ENCODE data around the gene PSMB9. TPM values are rescaled to one million over a fixed set of nuclear protein-coding genes. Genes with fewer than 3 reads are reported as not detected.
"Not testable (repeated sequence)": the region's sequence is repeated elsewhere in the genome, so short reads cannot be mapped to it uniquely, and the experiment has no call there.

Gene PSMB9
- total RNA-seq, 2 experiments from 2014 or later = 210 to 282 TPM

- Mint-ChIP-seq H3K4me1 (peaks cover 15% of the 10 kb centered on the region), H3K4me3 (no peak overlapping the region), H3K36me3 (ENCODE audit: low read depth) (peaks cover 6% of the 10 kb centered on the region), H3K27ac (no peak overlapping the region), H3K9me3 (ENCODE audit: low read depth) (no peaks in the 10 kb centered on the region), H3K27me3 (peaks cover 5% of the 10 kb centered on the region)
- no peak for ATAC-seq
- POLR2A ChIA-PET = no interaction called here
- DNase-seq = no peak
- intact Hi-C loops (cut with DNase I, micrococcal nuclease) = no loop called here
- CTCF ChIA-PET = interaction anchor here (0.6 to 2.3 kb wide), 12 partner anchors 8 to 540 kb away, joined by 3 to 12 read pairs (median 5); partner anchors contain the start of gene TAP2
These were observed 25.7 kb downstream of the PSMB9 start for GRCh38 chr6:32879691-32880090.

GRCh38 chr6:32880962-32881361 lies 27.0 kb downstream of the PSMB9 start:
- DNase-seq; H3K27me3 Mint-ChIP-seq; ATAC-seq; H3K36me3 Mint-ChIP-seq (ENCODE audit: low read depth); H3K4me3 Mint-ChIP-seq; intact Hi-C loops (cut with DNase I, micrococcal nuclease); POLR2A ChIA-PET; H3K27ac Mint-ChIP-seq; H3K9me3 Mint-ChIP-seq (ENCODE audit: low read depth): not testable (repeated sequence)
- peaks cover 15% of the 10 kb centered on the region for H3K4me1 Mint-ChIP-seq
- CTCF ChIA-PET = interaction anchor here (0.6 to 2.3 kb wide), 7 partner anchors 9 to 104 kb away, joined by 3 to 10 read pairs (median 5); partner anchors contain the start of gene TAP2

GRCh38 chr6:32882879-32883250 lies 28.9 kb downstream of the PSMB9 start:
- Mint-ChIP-seq H3K27me3 (peaks cover 3% of the 10 kb centered on the region), H3K4me1 (peaks cover 10% of the 10 kb centered on the region), H3K36me3 (ENCODE audit: low read depth) (peaks cover 6% of the 10 kb centered on the region), H3K27ac (no peak overlapping the region), H3K9me3 (ENCODE audit: low read depth) (no peaks in the 10 kb centered on the region), H3K4me3 (no peak overlapping the region)
- ChIA-PET CTCF (interaction anchor here (0.6 to 7.1 kb wide), 8 partner anchors 10 to 103 kb away, joined by 3 to 115 read pairs (median 4); no protein-coding TSS in a partner anchor), POLR2A (interaction anchor here (0.6 to 1.0 kb wide), 2 partner anchors 48 to 89 kb away, joined by 3 read pairs; no protein-coding TSS in a partner anchor)
- intact Hi-C loops (cut with DNase I, micrococcal nuclease) = no loop called here
- ATAC-seq (peak; percentile 76), DNase-seq (no peak)

- intact Hi-C loops (cut with DNase I, micrococcal nuclease) = loop anchor here in 1 of 2 experiments (2.0 kb wide), 1 partner anchor 69 kb away; the partner anchor contains the start of gene HLA-DMA
- no peak overlapping the region for H3K27ac Mint-ChIP-seq
- ATAC-seq = no peak
- no peak for DNase-seq
- H3K36me3 Mint-ChIP-seq (ENCODE audit: low read depth) = peaks cover 6% of the 10 kb centered on the region
- peaks cover 3% of the 10 kb centered on the region for H3K27me3 Mint-ChIP-seq
- H3K4me3 Mint-ChIP-seq = no peak overlapping the region
- POLR2A ChIA-PET = interaction anchor here (0.6 kb wide), 1 partner anchor 47 kb away, joined by 3 read pairs; no protein-coding TSS in a partner anchor
- H3K9me3 Mint-ChIP-seq (ENCODE audit: low read depth) = no peaks in the 10 kb centered on the region
- peaks cover 10% of the 10 kb centered on the region for H3K4me1 Mint-ChIP-seq
- CTCF ChIA-PET = interaction anchor here (0.8 to 7.1 kb wide), 4 partner anchors 12 to 102 kb away, joined by 3 to 115 read pairs (median 6); no protein-coding TSS in a partner anchor
These were observed 29.8 kb downstream of the PSMB9 start for GRCh38 chr6:32883789-32884188.

GRCh38 chr6:32885698-32886286 lies 31.8 kb downstream of the PSMB9 start:
- Mint-ChIP-seq H3K36me3 (ENCODE audit: low read depth) (no peaks in the 10 kb centered on the region), H3K27ac (no peak overlapping the region), H3K4me1 (peaks cover 10% of the 10 kb centered on the region), H3K4me3 (no peak overlapping the region), H3K27me3 (no peaks in the 10 kb centered on the region), H3K9me3 (ENCODE audit: low read depth) (no peaks in the 10 kb centered on the region)
- CTCF ChIA-PET = interaction anchor here (0.5 to 7.1 kb wide), 27 partner anchors 8 to 1004 kb away, joined by 3 to 115 read pairs (median 5); partner anchors contain the start of genes HLA-DMA, HLA-DMB and TAP2
- intact Hi-C loops (cut with DNase I, micrococcal nuclease) = loop anchor here (1.0 to 2.0 kb wide), 4 partner anchors 67 to 99 kb away; partner anchors contain the start of gene HLA-DMA (in 2 of the 2)
- POLR2A ChIA-PET = no interaction called here
- ATAC-seq (peak; percentile 55), DNase-seq (no peak)

- POLR2A ChIA-PET = no interaction called here
- H3K9me3 Mint-ChIP-seq (ENCODE audit: low read depth) = no peaks in the 10 kb centered on the region
- DNase-seq (no peak), ATAC-seq (no peak)
- intact Hi-C loops (cut with DNase I, micrococcal nuclease) = no loop called here
- H3K27ac Mint-ChIP-seq = no peak overlapping the region
- H3K4me3 Mint-ChIP-seq = no peak overlapping the region
- CTCF ChIA-PET = interaction anchor here (0.7 to 7.1 kb wide), 15 partner anchors 9 to 193 kb away, joined by 3 to 115 read pairs (median 5); partner anchors contain the start of genes HLA-DMA, HLA-DMB and TAP2
- H3K36me3 Mint-ChIP-seq (ENCODE audit: low read depth) = no peaks in the 10 kb centered on the region
- no peaks in the 10 kb centered on the region for H3K27me3 Mint-ChIP-seq
- peaks cover 10% of the 10 kb centered on the region for H3K4me1 Mint-ChIP-seq
These were observed 32.8 kb downstream of the PSMB9 start for GRCh38 chr6:32886681-32887383.

- H3K27ac Mint-ChIP-seq = no peak overlapping the region
- POLR2A ChIA-PET = no interaction called here
These were observed 33.6 kb downstream of the PSMB9 start for GRCh38 chr6:32887616-32888015.

GRCh38 chr6:32888576-32888975 lies 34.6 kb downstream of the PSMB9 start:
- Mint-ChIP-seq H3K27me3 (no peaks in the 10 kb centered on the region), H3K9me3 (ENCODE audit: low read depth) (no peaks in the 10 kb centered on the region), H3K27ac (no peak overlapping the region), H3K36me3 (ENCODE audit: low read depth) (no peaks in the 10 kb centered on the region), H3K4me3 (no peak overlapping the region), H3K4me1 (peaks cover 3% of the 10 kb centered on the region)
- POLR2A ChIA-PET = no interaction called here
- DNase-seq (no peak), ATAC-seq (no peak)
- CTCF ChIA-PET = interaction anchor here (7.1 kb wide), 1 partner anchor 97 kb away, joined by 115 read pairs; no protein-coding TSS in a partner anchor
- intact Hi-C loops (cut with DNase I, micrococcal nuclease) = no loop called here

More at GRCh38 chr6:32887616-32888015, 33.6 kb downstream of the PSMB9 start:
- no peak overlapping the region for H3K4me3 Mint-ChIP-seq
- no peaks in the 10 kb centered on the region for H3K27me3 Mint-ChIP-seq
- H3K36me3 Mint-ChIP-seq (ENCODE audit: low read depth) = no peaks in the 10 kb centered on the region
- intact Hi-C loops (cut with DNase I, micrococcal nuclease) = no loop called here
- H3K4me1 Mint-ChIP-seq = peaks cover 7% of the 10 kb centered on the region
- CTCF ChIA-PET = interaction anchor here (2.4 to 7.1 kb wide), 2 partner anchors 49 to 98 kb away, joined by 13 to 115 read pairs; partner anchors contain the start of gene TAP2
- DNase-seq (no peak), ATAC-seq (no peak)
- H3K9me3 Mint-ChIP-seq (ENCODE audit: low read depth) = no peaks in the 10 kb centered on the region

GRCh38 chr6:32889533-32889932 lies 35.5 kb downstream of the PSMB9 start:
- POLR2A ChIA-PET = no interaction called here

GRCh38 chr6:32890831-32891230 lies 36.8 kb downstream of the PSMB9 start:
- POLR2A ChIA-PET = no interaction called here
- Mint-ChIP-seq H3K27me3 (no peaks in the 10 kb centered on the region), H3K9me3 (ENCODE audit: low read depth) (no peaks in the 10 kb centered on the region), H3K27ac (no peak overlapping the region), H3K4me1 (peaks cover 9% of the 10 kb centered on the region), H3K36me3 (ENCODE audit: low read depth) (no peaks in the 10 kb centered on the region), H3K4me3 (no peak overlapping the region)
- CTCF ChIA-PET = interaction anchor here (1.0 kb wide), 1 partner anchor 94 kb away, joined by 4 read pairs; no protein-coding TSS in a partner anchor
- intact Hi-C loops (cut with DNase I, micrococcal nuclease) = loop anchor here in 1 of 2 experiments (5.0 kb wide), 1 partner anchor 51 kb away; the partner anchor contains the start of gene HLA-DMB
- DNase-seq = no peak
- ATAC-seq = no peak

More at GRCh38 chr6:32889533-32889932, 35.5 kb downstream of the PSMB9 start:
- CTCF ChIA-PET = interaction anchor here (0.7 to 1.0 kb wide), 3 partner anchors 12 to 95 kb away, joined by 3 to 4 read pairs (median 4); no protein-coding TSS in a partner anchor
- Mint-ChIP-seq H3K36me3 (ENCODE audit: low read depth) (no peaks in the 10 kb centered on the region), H3K9me3 (ENCODE audit: low read depth) (no peaks in the 10 kb centered on the region), H3K4me3 (no peak overlapping the region), H3K27ac (no peak overlapping the region), H3K4me1 (peaks cover 3% of the 10 kb centered on the region), H3K27me3 (no peaks in the 10 kb centered on the region)
- no peak for DNase-seq
- no peak for ATAC-seq
- intact Hi-C loops (cut with DNase I, micrococcal nuclease) = no loop called here
